Prostate gland (tissue), 2 donors: Measurements from ENCODE around the gene MED27.

Source experiments
- CTCF ChIP-seq, 4 experiments: fragments of 200-600 bp in 2 of 4; fragments of 450-650 bp in 2 of 4; sonication (generic) in 2 of 4; IDR thresholded peaks; 1 replicate in 3 of 4; 2 replicates in 1 of 4; pipeline ENCODE4 v1.5.1; 2016 to 2019; ENCODE audit warnings: antibody characterized with exemption in 4 of 4, mild to moderate bottlenecking in 2 of 4, moderate library complexity in 2 of 4
- POLR2A ChIP-seq: fragments of 450-650 bp; IDR thresholded peaks from one replicate; pipeline ENCODE4 v1.6.1; 2016; ENCODE audit warnings: antibody characterized with exemption, mild to moderate bottlenecking
- POLR2AphosphoS5 ChIP-seq: sonication (generic); formaldehyde crosslinking; IDR thresholded peaks from one replicate; pipeline ENCODE4 v1.6.1; 2017; ENCODE audit warnings: antibody characterized with exemption

GRCh38 chr9:131839281-131840084 lies 240.2 kb downstream of the MED27 start:
- TF ChIP-seq CTCF (IDR thresholded peaks at IDR 0.05) (no peak), POLR2AphosphoS5 (no peak), POLR2A (no peak)
